ENCODE results near the gene ANP32E. TPM values are rescaled to one million over a fixed set of nuclear protein-coding genes. Genes with fewer than 3 reads are reported as not detected.

ANP32E gene
- total and polyA plus RNA-seq, 7 experiments from 2014 or later, result 35.6 to 156 (median 44.8) TPM

GRCh38 chr1:150259758-150260669 is 24.1 kb upstream of the ANP32E start:
- peaks cover 0 to 4% (median 0%) of the 10 kb centered on the region in 5 donors for H3K36me3 Mint-ChIP-seq
- peaks cover 0 to 3% (median 0%) of the 10 kb centered on the region in 11 donors for H3K9me3 Mint-ChIP-seq
- peaks cover 13 to 49% (median 26%) of the 10 kb centered on the region in 5 donors for H3K27me3 Mint-ChIP-seq
- Histone ChIP-seq H3K4me3 (ENCODE audit: low read length) (no peak overlapping the region), H3K36me3 (ENCODE audit: control insufficient read depth in 2 of 3, insufficient read depth in 3 of 3, low read length in 3 of 3) (peaks cover 0 to 7% (median 0%) of the 10 kb centered on the region in 3 experiments), H3K9me3 (ENCODE audit: control insufficient read depth in 2 of 3, low read length in 3 of 3) (no peaks in the 10 kb centered on the region), H3K4me1 (ENCODE audit: control insufficient read depth in 2 of 2, insufficient read depth in 2 of 2, low read length in 2 of 2) (peaks cover 6 to 8% of the 10 kb centered on the region in 2 donors), H3K27ac (ENCODE audit: low read depth, low read length) (no peak overlapping the region), H3K27me3 (ENCODE audit: control insufficient read depth in 2 of 2, insufficient read depth in 2 of 2, low read length in 2 of 2) (peaks cover 0 to 10% of the 10 kb centered on the region in 2 donors)
- CTCF ChIA-PET, result interaction anchor here (1.1 kb wide), 1 partner anchor 21 kb away, joined by 3 read pairs; no protein-coding TSS in a partner anchor
- POLR2A ChIA-PET, result interaction anchor here (1.1 kb wide), 1 partner anchor 26 kb away, joined by 3 read pairs; no protein-coding TSS in a partner anchor
- no peak overlapping the region for H3K27ac Mint-ChIP-seq
- DNase-seq (no peak), ATAC-seq (no peak)
- intact Hi-C loops (cut with micrococcal nuclease), result loop anchor here in 1 of 2 donors (5.0 kb wide), 1 partner anchor 257 kb away; the partner anchor contains the start of gene FALEC
- H3K4me1 Mint-ChIP-seq, result peaks cover 6 to 23% (median 15%) of the 10 kb centered on the region in 7 donors
- H3K4me3 Mint-ChIP-seq, result peak overlapping the region in 1 of 10 donors; percentile 32

GRCh38 chr1:150259217-150259616 is 23.3 kb upstream of the ANP32E start:
- peaks cover 0 to 10% of the 10 kb centered on the region in 2 donors for H3K27me3 ChIP-seq (ENCODE audit: control insufficient read depth in 2 of 2, insufficient read depth in 2 of 2, low read length in 2 of 2)

GRCh38 chr1:150257624-150258585 is 22.0 kb upstream of the ANP32E start, which contains the start of gene CA14:
TSS of gene CA14 (plus strand) at chr1:150257774. CDS start at chr1:150258129, 355 bp downstream.
- H3K9me3 ChIP-seq (ENCODE audit: control insufficient read depth in 2 of 3, low read length in 3 of 3), result no peaks in the 10 kb centered on the region
- DNase-seq, result no peak
- H3K27me3 Mint-ChIP-seq, result peaks cover 13 to 57% (median 32%) of the 10 kb centered on the region in 5 donors
- H3K27ac Mint-ChIP-seq, result no peak within 1 kb of the TSS
- no peaks in the 10 kb centered on the region for H3K36me3 Mint-ChIP-seq
- H3K4me1 ChIP-seq (ENCODE audit: control insufficient read depth in 2 of 2, insufficient read depth in 2 of 2, low read length in 2 of 2), result peaks cover 6 to 8% of the 10 kb centered on the region in 2 donors
- intact Hi-C loops (cut with micrococcal nuclease), result loop anchor here in 1 of 2 donors (2.0 to 5.0 kb wide), 2 partner anchors 259 to 303 kb away; partner anchors contain the start of gene FALEC
- ATAC-seq, result no peak
- peaks cover 0 to 3% (median 0%) of the 10 kb centered on the region in 11 donors for H3K9me3 Mint-ChIP-seq
- H3K4me3 Mint-ChIP-seq, result peak within 1 kb of the TSS in 2 of 10 donors; percentile 59 to 78
- no peaks in the 10 kb centered on the region for H3K36me3 ChIP-seq (ENCODE audit: control insufficient read depth in 2 of 3, insufficient read depth in 3 of 3, low read length in 3 of 3)
- POLR2A ChIA-PET, result interaction anchor here (1.4 to 3.3 kb wide), 2 partner anchors 21 to 105 kb away, joined by 4 to 13 read pairs; partner anchors contain the start of gene RPRD2
- H3K4me3 ChIP-seq (ENCODE audit: low read length), result no peak within 1 kb of the TSS
- H3K27ac ChIP-seq (ENCODE audit: low read depth, low read length), result no peak within 1 kb of the TSS
- CTCF ChIA-PET, result interaction anchor here (0.6 to 0.8 kb wide), 3 partner anchors 24 to 302 kb away, joined by 3 read pairs; no protein-coding TSS in a partner anchor
- H3K27me3 ChIP-seq (ENCODE audit: control insufficient read depth in 2 of 2, insufficient read depth in 2 of 2, low read length in 2 of 2), result peaks cover 0 to 10% of the 10 kb centered on the region in 2 donors
- H3K4me1 Mint-ChIP-seq, result peaks cover 6 to 23% (median 15%) of the 10 kb centered on the region in 7 donors

More at GRCh38 chr1:150259217-150259616, 23.3 kb upstream of the ANP32E start:
- Mint-ChIP-seq H3K4me1 (peaks cover 6 to 23% (median 15%) of the 10 kb centered on the region in 7 donors), H3K36me3 (no peaks in the 10 kb centered on the region), H3K4me3 (no peak overlapping the region), H3K27me3 (peaks cover 13 to 49% (median 26%) of the 10 kb centered on the region in 5 donors), H3K9me3 (peaks cover 0 to 3% (median 0%) of the 10 kb centered on the region in 11 donors), H3K27ac (peak overlapping the region in 1 of 9 donors; percentile 3)
- Histone ChIP-seq H3K4me1 (ENCODE audit: control insufficient read depth in 2 of 2, insufficient read depth in 2 of 2, low read length in 2 of 2) (peaks cover 6 to 8% of the 10 kb centered on the region in 2 donors), H3K27ac (ENCODE audit: low read depth, low read length) (no peak overlapping the region), H3K4me3 (ENCODE audit: low read length) (no peak overlapping the region), H3K9me3 (ENCODE audit: control insufficient read depth in 2 of 3, low read length in 3 of 3) (no peaks in the 10 kb centered on the region), H3K36me3 (ENCODE audit: control insufficient read depth in 2 of 3, insufficient read depth in 3 of 3, low read length in 3 of 3) (no peaks in the 10 kb centered on the region)
- intact Hi-C loops (cut with micrococcal nuclease), result loop anchor here in 1 of 2 donors (5.0 kb wide), 1 partner anchor 258 kb away; the partner anchor contains the start of gene FALEC
- ChIA-PET CTCF (no interaction called here), POLR2A (interaction anchor here (1.4 kb wide), 1 partner anchor 19 kb away, joined by 4 read pairs; no protein-coding TSS in a partner anchor)
- ATAC-seq, result no peak
- no peak for DNase-seq

- peaks cover 0 to 1% (median 0%) of the 10 kb centered on the region in 11 donors for H3K9me3 Mint-ChIP-seq
- H3K9me3 ChIP-seq (ENCODE audit: control insufficient read depth in 2 of 3, low read length in 3 of 3), result no peaks in the 10 kb centered on the region
- H3K36me3 Mint-ChIP-seq, result no peaks in the 10 kb centered on the region
- ChIA-PET CTCF (interaction anchor here (0.6 to 2.4 kb wide), 21 partner anchors 9 to 547 kb away, joined by 3 to 12 read pairs (median 4); partner anchors contain the start of genes APH1A, C1orf54 and FALEC), POLR2A (interaction anchor here (1.0 to 3.3 kb wide), 4 partner anchors 12 to 303 kb away, joined by 3 to 13 read pairs (median 8); partner anchors contain the start of genes APH1A and RPRD2)
- H3K27ac Mint-ChIP-seq, result peak overlapping the region in 1 of 9 donors; percentile 4
- H3K4me1 ChIP-seq (ENCODE audit: control insufficient read depth in 2 of 2, insufficient read depth in 2 of 2, low read length in 2 of 2), result peaks cover 6 to 8% of the 10 kb centered on the region in 2 donors
- H3K4me1 Mint-ChIP-seq, result peaks cover 6 to 23% (median 15%) of the 10 kb centered on the region in 7 donors
- no peak overlapping the region for H3K4me3 ChIP-seq (ENCODE audit: low read length)
- H3K27me3 Mint-ChIP-seq, result peaks cover 13 to 62% (median 32%) of the 10 kb centered on the region in 5 donors
- intact Hi-C loops (cut with micrococcal nuclease), result loop anchor here (1.0 to 5.0 kb wide), 8 partner anchors 12 to 304 kb away; partner anchors contain the start of genes APH1A (in 1 of the 2), FALEC (in 1 of the 2) and MRPS21 (in 1 of the 2)
- peak overlapping the region in 3 of 10 donors; percentile 59 to 91 (median 78) for H3K4me3 Mint-ChIP-seq
- no peak for ATAC-seq
- peaks cover 0 to 10% of the 10 kb centered on the region in 2 donors for H3K27me3 ChIP-seq (ENCODE audit: control insufficient read depth in 2 of 2, insufficient read depth in 2 of 2, low read length in 2 of 2)
- DNase-seq, result no peak
- no peaks in the 10 kb centered on the region for H3K36me3 ChIP-seq (ENCODE audit: control insufficient read depth in 2 of 3, insufficient read depth in 3 of 3, low read length in 3 of 3)
- H3K27ac ChIP-seq (ENCODE audit: low read depth, low read length), result no peak overlapping the region
Measured at GRCh38 chr1:150256554-150257341, 20.8 kb upstream of the ANP32E start.

GRCh38 chr1:150256198-150256553 is 20.3 kb upstream of the ANP32E start:
- ChIA-PET CTCF (interaction anchor here (0.6 to 2.4 kb wide), 21 partner anchors 10 to 548 kb away, joined by 3 to 12 read pairs (median 4); partner anchors contain the start of genes APH1A, C1orf54 and FALEC), POLR2A (interaction anchor here (1.0 to 3.3 kb wide), 5 partner anchors 13 to 304 kb away, joined by 3 to 13 read pairs (median 5); partner anchors contain the start of genes APH1A, CIART and RPRD2)
- no peaks in the 10 kb centered on the region for H3K9me3 ChIP-seq (ENCODE audit: control insufficient read depth in 2 of 3, low read length in 3 of 3)
- Mint-ChIP-seq H3K27ac (peak overlapping the region in 2 of 9 donors; percentile 4 to 8), H3K9me3 (peaks cover 0 to 1% (median 0%) of the 10 kb centered on the region in 11 donors), H3K4me1 (peaks cover 6 to 23% (median 15%) of the 10 kb centered on the region in 7 donors), H3K36me3 (no peaks in the 10 kb centered on the region), H3K27me3 (peaks cover 13 to 62% (median 32%) of the 10 kb centered on the region in 5 donors), H3K4me3 (peak overlapping the region in 9 of 10 donors; percentile 50 to 91 (median 74))
- no peak overlapping the region for H3K4me3 ChIP-seq (ENCODE audit: low read length)
- H3K27ac ChIP-seq (ENCODE audit: low read depth, low read length), result no peak overlapping the region
- ATAC-seq (no peak), DNase-seq (no peak)
- no peaks in the 10 kb centered on the region for H3K36me3 ChIP-seq (ENCODE audit: control insufficient read depth in 2 of 3, insufficient read depth in 3 of 3, low read length in 3 of 3)
- intact Hi-C loops (cut with micrococcal nuclease), result loop anchor here (1.0 to 5.0 kb wide), 8 partner anchors 12 to 305 kb away; partner anchors contain the start of genes APH1A (in 1 of the 2), FALEC (in 1 of the 2) and MRPS21 (in 1 of the 2)
- H3K4me1 ChIP-seq (ENCODE audit: control insufficient read depth in 2 of 2, insufficient read depth in 2 of 2, low read length in 2 of 2), result peaks cover 6 to 8% of the 10 kb centered on the region in 2 donors
- peaks cover 0 to 10% of the 10 kb centered on the region in 2 donors for H3K27me3 ChIP-seq (ENCODE audit: control insufficient read depth in 2 of 2, insufficient read depth in 2 of 2, low read length in 2 of 2)

Data from naive thymus-derived CD4-positive, alpha-beta T cell (primary cell).